Measurements from ENCODE around the gene SIN3A.

DNA sequence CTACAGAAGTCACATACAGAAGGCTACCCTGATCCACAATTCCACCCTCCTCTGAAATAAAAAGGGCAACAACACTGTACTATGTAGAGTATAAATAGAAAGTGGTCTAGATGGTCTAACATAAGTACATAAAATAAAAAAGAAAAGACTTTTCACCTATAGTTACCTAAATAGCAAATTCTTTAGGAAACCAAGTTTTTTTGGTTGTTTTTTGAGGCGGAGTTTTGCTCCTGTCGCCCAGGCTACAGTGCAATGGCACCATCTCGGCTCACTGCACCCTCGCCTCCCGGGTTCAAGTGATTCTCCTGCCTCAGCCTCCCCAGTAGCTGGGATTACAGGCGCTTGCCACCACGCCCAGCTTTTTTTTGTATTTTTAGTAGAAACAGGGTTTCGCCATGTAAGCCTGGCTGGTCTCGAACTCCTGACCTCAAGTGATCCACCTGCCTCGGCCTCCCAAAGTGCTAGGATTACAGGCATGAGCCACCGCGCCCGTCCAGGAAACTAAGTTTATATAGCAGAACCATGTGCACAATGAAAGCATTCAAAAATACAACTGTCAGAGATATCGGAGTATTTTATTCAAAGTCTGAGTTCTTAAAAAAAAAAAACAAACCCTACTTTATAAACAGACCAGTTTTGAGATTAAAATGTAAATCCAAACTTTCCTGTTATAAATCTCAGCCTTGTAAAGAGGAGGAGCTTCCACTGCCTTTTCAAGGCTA, 1.7 kb downstream of the SIN3A start:
- TF ChIP-seq CTCF (IDR thresholded peaks at IDR 0.05), result no peak
- TF ChIP-seq POLR2A (IDR thresholded peaks at IDR 0.05; ENCODE audit: low read depth), result no peak
